ENCODE data around the gene RSRC1. TPM values are rescaled to one million over a fixed set of nuclear protein-coding genes. Genes with fewer than 3 reads are reported as not detected.

RSRC1 gene
- total and polyA plus RNA-seq, 2 of the 13 experiments (the other 11 are each of a cell fraction or from before 2014, with no cell fraction given) = 4.9 to 63.0 TPM

GRCh38 chr3:158106766-158107471 lies 3.0 kb upstream of the RSRC1 start (continued):
- TF ChIP-seq ZFP91 (CRISPR knock-in tag; IDR thresholded peaks at IDR 0.05; ENCODE audit: borderline replicate concordance) = 0 out of 2 replicates have a peak, but pooled peaks have one; percentile 18
- TF ChIP-seq GATAD1 (CRISPR knock-in tag; IDR thresholded peaks at IDR 0.05) = no peak
- no peak for TF ChIP-seq ZNF841 (CRISPR knock-in tag; IDR thresholded peaks at IDR 0.05; ENCODE audit: borderline replicate concordance)
- TF ChIP-seq IRF2 (CRISPR knock-in tag; IDR thresholded peaks at IDR 0.05) = no peak

GRCh38 chr3:158107605-158108444 lies 2.1 kb upstream of the RSRC1 start:
- POLR2A ChIA-PET = no interaction called here
- 16% methylated on average over 15 of the region's 15 CpGs for WGBS (ENCODE audit: low lambda C conversion rate)
- CTCF ChIA-PET (ENCODE audit: low intra/inter-chr PET ratio, low total read pairs) = no interaction called here
- H3K4me2 ChIP-seq (ENCODE audit: low read depth, low read length) = peak overlapping the region; percentile 77; the same call in 1 of the 2 replicates
- no peak for FAIRE-seq
- no peak overlapping the region for H3K9ac ChIP-seq (ENCODE audit: insufficient read depth, low read depth, low read length)
- no peak overlapping the region for H3K27ac ChIP-seq (ENCODE audit: extremely low read length, insufficient read depth, low read length)
- in situ Hi-C loops (cut with HindIII; ENCODE audit: extremely low pct_ligation_motif_present, low pct_unique_long_range_greater_than_20kb) = no loop called here
- no peaks in the 10 kb centered on the region for H3K9me3 ChIP-seq (ENCODE audit: low read length)
- no peak overlapping the region; a peak in 1 of 6 replicates for H3K4me3 ChIP-seq (replicated peaks in 1 of 3; ENCODE audit: insufficient read depth in 1 of 3, low read depth in 2 of 3, low read length in 3 of 3)
- intact Hi-C loops (cut with micrococcal nuclease; ENCODE audit: unreplicated experiment) = loop anchor here (5.0 kb wide), 1 partner anchor 204 kb away; no protein-coding TSS in a partner anchor
- peaks cover 66% of the 10 kb centered on the region for H3K4me1 ChIP-seq (ENCODE audit: insufficient read depth, low read length)
- no peaks in the 10 kb centered on the region for H4K20me1 ChIP-seq (ENCODE audit: insufficient read depth, low read length)
- ATAC-seq = no peak
- peaks cover 23% of the 10 kb centered on the region for H3K79me2 ChIP-seq (ENCODE audit: insufficient read depth, low read length)
- no TSS peak for BruUV-seq (replicated peaks)
- TF ChIP-seq CBX2 (IDR thresholded peaks at IDR 0.05; ENCODE audit: low read depth, low read length) (peak; percentile 88), CBX2 (CRISPR knock-in tag; IDR thresholded peaks at IDR 0.05; ENCODE audit: low read depth) (no peak), MBNL3 (CRISPR knock-in tag; conservative IDR thresholded peaks at IDR 0.05) (no peak)
- no peak overlapping the region for H2AFZ ChIP-seq (ENCODE audit: low read length)
- no peak for DNase-seq (ENCODE audit: low spot score)
- peaks cover 10 to 57% of the 10 kb centered on the region in 2 experiments for H3K27me3 ChIP-seq (ENCODE audit: control insufficient read depth in 1 of 2, insufficient read depth in 2 of 2, low read length in 2 of 2)
- H3K36me3 ChIP-seq (replicated peaks in 1 of 2; ENCODE audit: control insufficient read depth in 1 of 2, insufficient read depth in 2 of 2, low read length in 2 of 2) = no peaks in the 10 kb centered on the region

Data from HepG2 (cell line).